A673 (cell line): ENCODE data around the gene AUH.

Source experiments
- CTCF ChIP-seq: fragments of 300-800, 200-600 bp; sonication (generic); conservative IDR thresholded peaks from 2 replicates; pipeline ENCODE4 v1.5.1; 2017; ENCODE audit warnings: low read depth, mild to moderate bottlenecking, antibody characterized with exemption, low read length, moderate library complexity, mixed read lengths
- EZH2 ChIP-seq: fragments of 200-600 bp; sonication (generic); IDR thresholded peaks from 2 replicates; pipeline ENCODE4 v1.6.1; 2017; ENCODE audit warnings: borderline replicate concordance, low read depth, mild to moderate bottlenecking, mixed read lengths, antibody characterized with exemption, low read length; ENCODE audit not compliant: poor library complexity, severe bottlenecking

GRCh38 chr9:91383577-91383976 lies 21.9 kb upstream of the AUH start:
- TF ChIP-seq CTCF (no peak), EZH2 (no peak)
